ENCODE measurements around the gene VPS41.

- TF ChIP-seq CTCF (IDR thresholded peaks at IDR 0.05) (no peak), POLR2A (IDR thresholded peaks at IDR 0.05) (no peak)
Observed at GRCh38 chr7:38703093-38703492, 205.9 kb downstream of the VPS41 start.
